Effector CD4-positive, alpha-beta T cell (primary cell): Measurements from ENCODE around the gene OR10T2.
"Not testable (repeated sequence)": the region's sequence is repeated elsewhere in the genome, so short reads cannot be mapped to it uniquely, and the experiment has no call there.

Experiments used
- DNase-seq: peaks from one replicate; pipeline ENCODE4 v3.0.0-alpha.2; 2020

OR10T2 gene

GRCh38 chr1:158355773-158356285, 43.4 kb downstream of the OR10T2 start:
- no peak for DNase-seq

- DNase-seq = no peak
These were observed 45.0 kb downstream of the OR10T2 start for GRCh38 chr1:158354255-158354654.

- no peak for DNase-seq
These were observed 45.8 kb downstream of the OR10T2 start, which contains the start of gene CD1E for GRCh38 chr1:158353303-158354075. Gene CD1E (plus strand): TSS chr1:158353894. CDS start chr1:158353989, 95 bp downstream.

GRCh38 chr1:158348946-158349345, 50.3 kb downstream of the OR10T2 start:
- not testable (repeated sequence) for DNase-seq
